B cell (primary cell): Measurements from ENCODE around the gene PPM1M. TPM values are rescaled to one million over a fixed set of nuclear protein-coding genes. Genes with fewer than 3 reads are reported as not detected.

Experiments
- ATAC-seq: fragments of 200-7000 bp; cut with Tn5 transposase; one replicate; pipeline ENCODE4 v1.10.0; 2021; ENCODE audit warnings: low read depth, mild to moderate bottlenecking, moderate number of reproducible peaks, moderate library complexity
- CTCF ChIA-PET: fragments of 350-600 bp; sonication (Branson Sonifier 250); formaldehyde crosslinking; loops from one replicate; lab custom pipeline; 2021; ENCODE audit warnings: antibody characterized with exemption, inconsistent platforms; lab: Charles Lee
- POLR2A ChIA-PET: fragments of 350-600 bp; sonication (Branson Sonifier 250); formaldehyde crosslinking; loops from one replicate; lab custom pipeline; 2021; ENCODE audit warnings: antibody characterized with exemption; lab: Charles Lee
- DNase-seq: peaks from one replicate; pipeline ENCODE4 v3.0.0; 2013
- H2AFZ ChIP-seq: 2 replicates; pipeline ENCODE4 v1.6.1; 2012; ENCODE audit warnings: mild to moderate bottlenecking, low read depth, low read length; ENCODE audit not compliant: insufficient read depth, poor library complexity, severe bottlenecking
- H3K27ac ChIP-seq, 2 donors: 1 replicate in 1 of 2; 2 replicates in 1 of 2; pipeline ENCODE4 v1.5.1; 2012 to 2013; ENCODE audit warnings: low read length in 2 of 2, mild to moderate bottlenecking in 2 of 2, moderate library complexity in 1 of 2
- H3K27me3 ChIP-seq, 4 experiments: fragments of 200-600 bp in 1 of 4; sonication (generic) in 1 of 4; replicated peaks in 1 of 4; 1 replicate in 2 of 4; 2 replicates in 2 of 4; pipeline versions ENCODE4 v1.6.1 to v1.7.0; 2013 to 2016; ENCODE audit warnings: low read length in 3 of 4, mild to moderate bottlenecking in 2 of 4, mixed read lengths in 1 of 4, moderate library complexity in 1 of 4; ENCODE audit not compliant: insufficient read depth in 4 of 4, control insufficient read depth in 3 of 4; ENCODE audit errors: control extremely low read depth in 1 of 4
- H3K36me3 ChIP-seq, 2 experiments: replicated peaks in 1 of 2; 1 replicate in 1 of 2; 2 replicates in 1 of 2; pipeline versions ENCODE4 v1.6.1 to v1.7.1; 2013; ENCODE audit warnings: low read length in 1 of 2; ENCODE audit not compliant: insufficient read depth in 2 of 2, control insufficient read depth in 1 of 2; ENCODE audit errors: control extremely low read depth in 1 of 2, extremely low read depth in 1 of 2
- H3K4me1 ChIP-seq, 2 donors: fragments of 200-600 bp in 1 of 2; sonication (generic) in 1 of 2; 1 replicate in 1 of 2; 2 replicates in 1 of 2; pipeline versions ENCODE4 v1.5.1 to v1.6.1; 2013 to 2017; ENCODE audit warnings: low read length in 2 of 2; ENCODE audit not compliant: control insufficient read depth in 2 of 2, insufficient read depth in 2 of 2
- H3K4me2 ChIP-seq: replicated peaks from 2 replicates; pipeline ENCODE3; 2012; ENCODE audit warnings: mild to moderate bottlenecking, low read depth, low read length; ENCODE audit not compliant: poor library complexity, severe bottlenecking
- H3K4me3 ChIP-seq, 5 experiments: fragments of 200-600 bp in 1 of 5; sonication (generic) in 1 of 5; 1 replicate in 3 of 5; 2 replicates in 2 of 5; pipeline versions ENCODE4 v1.5.1 to v1.7.0; 2011 to 2016; ENCODE audit warnings: low read length in 4 of 5, mild to moderate bottlenecking in 4 of 5, low read depth in 2 of 5, control low read depth in 1 of 5, moderate library complexity in 1 of 5; ENCODE audit not compliant: insufficient read depth in 1 of 5; ENCODE audit errors: control extremely low read depth in 1 of 5, extremely low read depth in 1 of 5
- H3K79me2 ChIP-seq: fragments of 200-600 bp; sonication (generic); one replicate; pipeline ENCODE4 v1.6.0; 2016; ENCODE audit warnings: low read length; ENCODE audit not compliant: control insufficient read depth, insufficient read depth
- H3K9ac ChIP-seq: fragments of 200-600 bp; sonication (generic); 2 replicates; pipeline ENCODE4 v1.6.1; 2017; ENCODE audit warnings: mild to moderate bottlenecking, low read length, moderate library complexity
- H3K9me3 ChIP-seq, 3 donors: one replicate each; pipeline versions ENCODE4 v1.6.1 to v1.7.1; 2013; ENCODE audit warnings: low read length in 2 of 3; ENCODE audit not compliant: control insufficient read depth in 2 of 3, insufficient read depth in 1 of 3; ENCODE audit errors: control extremely low read depth in 1 of 3
- H4K20me1 ChIP-seq: 2 replicates; pipeline ENCODE4 v1.6.0; 2012; ENCODE audit warnings: mild to moderate bottlenecking, low read length; ENCODE audit not compliant: insufficient read depth, control insufficient read depth, poor library complexity, severe bottlenecking
- H3K27ac Mint-ChIP-seq: one replicate; pipeline ENCODE4 v1.8.0; 2021; ENCODE audit warnings: mixed read lengths
- H3K27me3 Mint-ChIP-seq: one replicate; pipeline ENCODE4 v1.8.0; 2021; ENCODE audit warnings: mixed read lengths
- H3K4me1 Mint-ChIP-seq: one replicate; pipeline ENCODE4 v1.8.0; 2021; ENCODE audit warnings: mixed read lengths
- H3K4me3 Mint-ChIP-seq: one replicate; pipeline ENCODE4 v1.8.0; 2021; ENCODE audit warnings: mixed read lengths
- H3K9me3 Mint-ChIP-seq: one replicate; pipeline ENCODE4 v1.8.0; 2022; ENCODE audit warnings: mixed read lengths; ENCODE audit not compliant: insufficient read depth
- EZH2 ChIP-seq: IDR thresholded peaks from 2 replicates; pipeline ENCODE4 v1.6.1; 2012; ENCODE audit warnings: borderline replicate concordance, low read depth, mild to moderate bottlenecking, moderate library complexity, low read length; ENCODE audit not compliant: insufficient read depth, poor library complexity, severe bottlenecking
- WGBS: methylation state at CpG from one replicate; pipeline ENCODE4 v1.1.5; 2013; ENCODE audit warnings: missing lambda C conversion rate; ENCODE audit not compliant: insufficient coverage; 5-methylcytosine and 5-hydroxymethylcytosine counted together
- intact Hi-C: fragments of 100-400 bp; cut with micrococcal nuclease; formaldehyde crosslinking; loops from one replicate; pipeline ENCODE4 v1.10.0; 2022
- polyA plus RNA-seq: library from polyadenylated mRNA; depleted of rRNA; stranded (reverse); fragments of >200 nt; gene quantifications from 2 replicates; pipeline ENCODE4 v1.2.3, GENCODE V29; 2012
- total RNA-seq, 2 donors: library from RNA; stranded (reverse); fragments of 120-200 nt in 1 of 2; gene quantifications; 1 replicate in 1 of 2; 2 replicates in 1 of 2; pipeline versions ENCODE4 v1.2.3 to v1.2.4, GENCODE V29; 2013 to 2022
- TF ChIP-seq, protein P1 (sequence below): fragments of 200-600 bp; IDR thresholded peaks from one replicate; pipeline ENCODE4 v1.8.0; 2022; ENCODE audit warnings: antibody characterized with exemption, mild to moderate bottlenecking

PPM1M gene
- total and polyA plus RNA-seq, 2 donors (not counting 1 experiment from before 2014, with no cell fraction given), result 45.0 to 65.2 TPM

DNA sequence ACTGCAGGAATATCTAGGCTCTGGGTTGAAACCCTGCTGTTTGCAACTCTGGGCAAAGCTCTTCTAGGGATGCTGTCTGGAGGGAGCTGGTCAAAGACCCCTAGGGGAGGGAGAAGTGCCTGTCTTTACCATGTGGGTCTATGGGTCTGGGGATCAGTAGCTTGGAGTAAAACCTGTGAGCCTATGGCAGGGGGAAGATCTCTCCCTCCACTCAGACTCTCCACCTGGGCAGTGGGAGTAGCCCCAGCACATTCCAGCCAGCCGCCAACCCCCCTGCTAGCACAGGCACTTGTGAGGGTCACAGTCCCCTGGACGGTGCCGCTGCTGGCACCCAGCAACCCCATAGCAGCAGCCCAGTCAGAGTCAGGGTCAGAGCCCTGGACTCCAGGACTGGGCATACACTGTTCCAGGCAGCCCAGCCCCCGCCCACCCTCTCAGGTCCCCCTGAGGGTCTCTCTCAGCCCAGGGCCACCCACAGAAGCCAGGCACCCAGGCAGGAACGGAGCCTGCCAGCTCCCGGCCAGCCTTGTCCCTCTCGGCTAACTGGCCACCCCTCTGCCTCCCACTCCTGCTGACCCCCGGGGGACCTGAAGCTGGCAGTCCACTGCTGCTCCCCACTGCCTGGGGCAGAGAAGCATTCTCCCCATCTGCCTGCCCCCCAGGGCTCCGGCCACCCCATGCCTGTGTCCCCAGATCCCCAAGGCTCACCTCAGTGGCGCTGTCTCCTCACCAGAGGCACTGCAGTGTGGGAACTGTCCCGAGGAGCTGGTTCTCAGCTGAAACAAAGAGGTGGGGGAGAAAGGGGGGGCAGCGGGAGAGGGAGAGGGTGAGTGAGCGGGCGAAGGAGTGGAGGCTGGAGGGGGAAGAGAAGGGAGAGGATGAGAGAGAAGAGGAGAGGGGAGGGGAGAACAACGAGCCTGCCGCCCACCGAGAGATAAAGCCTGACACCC lies 52.9 kb downstream of the PPM1M start:
- Histone ChIP-seq H3K36me3 (peaks cover 0 to 10% of the 10 kb centered on the region in 2 experiments), H3K9me3 (no peaks in the 10 kb centered on the region), H3K79me2 (peaks cover 18% of the 10 kb centered on the region), H3K4me2 (no peak overlapping the region), H2AFZ (no peak overlapping the region), H3K27ac (no peak overlapping the region), H4K20me1 (peaks cover 6% of the 10 kb centered on the region), H3K4me1 (peaks cover 0 to 16% of the 10 kb centered on the region in 2 donors), H3K9ac (no peak overlapping the region), H3K4me3 (no peak overlapping the region), H3K27me3 (no peaks in the 10 kb centered on the region)
- WGBS, result 64% methylated on average over 17 of the region's 17 CpGs
- Mint-ChIP-seq H3K4me3 (no peak overlapping the region), H3K9me3 (no peaks in the 10 kb centered on the region), H3K27me3 (no peaks in the 10 kb centered on the region), H3K27ac (peak overlapping the region; percentile 50), H3K4me1 (peaks cover 21% of the 10 kb centered on the region)
- DNase-seq (no peak), ATAC-seq (no peak)
- CTCF ChIA-PET, result interaction anchor here (0.6 to 12.8 kb wide), 4 partner anchors 10 to 78 kb away, joined by 3 to 352 read pairs (median 9); partner anchors contain the start of gene GLYCTK
- TF ChIP-seq EZH2, result no peak
- TF ChIP-seq, protein P1, sequence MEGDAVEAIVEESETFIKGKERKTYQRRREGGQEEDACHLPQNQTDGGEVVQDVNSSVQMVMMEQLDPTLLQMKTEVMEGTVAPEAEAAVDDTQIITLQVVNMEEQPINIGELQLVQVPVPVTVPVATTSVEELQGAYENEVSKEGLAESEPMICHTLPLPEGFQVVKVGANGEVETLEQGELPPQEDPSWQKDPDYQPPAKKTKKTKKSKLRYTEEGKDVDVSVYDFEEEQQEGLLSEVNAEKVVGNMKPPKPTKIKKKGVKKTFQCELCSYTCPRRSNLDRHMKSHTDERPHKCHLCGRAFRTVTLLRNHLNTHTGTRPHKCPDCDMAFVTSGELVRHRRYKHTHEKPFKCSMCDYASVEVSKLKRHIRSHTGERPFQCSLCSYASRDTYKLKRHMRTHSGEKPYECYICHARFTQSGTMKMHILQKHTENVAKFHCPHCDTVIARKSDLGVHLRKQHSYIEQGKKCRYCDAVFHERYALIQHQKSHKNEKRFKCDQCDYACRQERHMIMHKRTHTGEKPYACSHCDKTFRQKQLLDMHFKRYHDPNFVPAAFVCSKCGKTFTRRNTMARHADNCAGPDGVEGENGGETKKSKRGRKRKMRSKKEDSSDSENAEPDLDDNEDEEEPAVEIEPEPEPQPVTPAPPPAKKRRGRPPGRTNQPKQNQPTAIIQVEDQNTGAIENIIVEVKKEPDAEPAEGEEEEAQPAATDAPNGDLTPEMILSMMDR, result no peak
- POLR2A ChIA-PET, result interaction anchor here (0.6 to 1.1 kb wide), 2 partner anchors 10 to 63 kb away, joined by 3 to 6 read pairs; no protein-coding TSS in a partner anchor
- intact Hi-C loops, result no loop called here
